ENCODE results near the gene CFAP43. TPM values are rescaled to one million over a fixed set of nuclear protein-coding genes. Genes with fewer than 3 reads are reported as not detected.

Gene CFAP43
- total RNA-seq, 4 donors from 2014 or later = 0.17 to 0.33 TPM; not detected in 2

DNA sequence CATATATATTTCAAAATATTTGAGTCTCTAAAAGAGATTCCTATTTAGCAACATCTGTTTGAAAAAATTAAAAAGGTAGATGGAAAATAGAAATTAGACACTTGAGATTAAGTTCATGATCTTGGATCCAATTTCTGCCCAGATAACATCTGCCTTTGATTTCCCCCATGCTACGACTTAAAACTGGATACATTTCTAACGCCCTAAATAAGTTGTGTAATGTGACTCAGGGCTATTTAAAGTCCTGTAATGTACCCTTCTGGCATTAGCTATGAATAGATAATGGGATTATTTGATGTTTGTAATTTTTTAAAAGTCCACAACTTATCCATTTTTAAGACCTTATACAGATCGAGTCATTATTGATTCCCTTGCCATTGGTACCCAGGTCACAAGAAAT is 23.4 kb downstream of the CFAP43 start:
- DNase-seq (ENCODE audit: extremely low spot score) = no peak
- Histone ChIP-seq H3K4me3 (no peak overlapping the region), H3K4me1 (no peaks in the 10 kb centered on the region), H3K27me3 (no peaks in the 10 kb centered on the region), H3K9me3 (no peaks in the 10 kb centered on the region), H3K36me3 (no peaks in the 10 kb centered on the region), H3K27ac (replicated peaks in 1 of 4) (no peak overlapping the region)
- intact Hi-C loops (cut with DNase I) = loop anchor here (5.0 kb wide), 2 partner anchors 161 to 321 kb away; no protein-coding TSS in a partner anchor
- no peak for TF ChIP-seq POLR2A (IDR thresholded peaks at IDR 0.05; ENCODE audit: low read depth)
- no peak for TF ChIP-seq POLR2AphosphoS5 (IDR thresholded peaks at IDR 0.05)
- no peak for TF ChIP-seq EP300 (IDR thresholded peaks at IDR 0.05)
- TF ChIP-seq, protein P1, sequence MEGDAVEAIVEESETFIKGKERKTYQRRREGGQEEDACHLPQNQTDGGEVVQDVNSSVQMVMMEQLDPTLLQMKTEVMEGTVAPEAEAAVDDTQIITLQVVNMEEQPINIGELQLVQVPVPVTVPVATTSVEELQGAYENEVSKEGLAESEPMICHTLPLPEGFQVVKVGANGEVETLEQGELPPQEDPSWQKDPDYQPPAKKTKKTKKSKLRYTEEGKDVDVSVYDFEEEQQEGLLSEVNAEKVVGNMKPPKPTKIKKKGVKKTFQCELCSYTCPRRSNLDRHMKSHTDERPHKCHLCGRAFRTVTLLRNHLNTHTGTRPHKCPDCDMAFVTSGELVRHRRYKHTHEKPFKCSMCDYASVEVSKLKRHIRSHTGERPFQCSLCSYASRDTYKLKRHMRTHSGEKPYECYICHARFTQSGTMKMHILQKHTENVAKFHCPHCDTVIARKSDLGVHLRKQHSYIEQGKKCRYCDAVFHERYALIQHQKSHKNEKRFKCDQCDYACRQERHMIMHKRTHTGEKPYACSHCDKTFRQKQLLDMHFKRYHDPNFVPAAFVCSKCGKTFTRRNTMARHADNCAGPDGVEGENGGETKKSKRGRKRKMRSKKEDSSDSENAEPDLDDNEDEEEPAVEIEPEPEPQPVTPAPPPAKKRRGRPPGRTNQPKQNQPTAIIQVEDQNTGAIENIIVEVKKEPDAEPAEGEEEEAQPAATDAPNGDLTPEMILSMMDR (IDR thresholded peaks at IDR 0.05) = no peak
- 58% methylated on average over 3 of the region's 3 CpGs for WGBS

DNA sequence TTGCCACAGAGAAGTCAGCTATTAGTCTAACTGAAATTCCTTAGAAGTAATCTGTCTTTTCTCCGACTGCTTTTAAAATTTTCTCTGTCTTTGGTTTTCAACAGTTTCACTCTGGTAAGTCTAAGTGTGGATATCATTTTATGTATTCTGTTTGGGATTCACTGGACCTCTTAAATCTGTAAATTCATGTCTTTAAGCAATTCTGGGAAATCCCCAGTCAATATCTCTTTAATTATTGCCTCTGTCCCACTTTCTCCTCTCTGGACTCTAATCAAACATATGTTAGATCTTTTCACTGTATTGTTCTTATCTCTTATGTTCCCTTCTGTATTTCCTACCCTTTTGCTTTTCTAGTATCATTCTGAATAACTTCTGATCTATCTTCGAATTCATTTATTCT is 29.9 kb downstream of the CFAP43 start:
- H3K27ac ChIP-seq (replicated peaks in 1 of 4) = no peak overlapping the region
- no peak overlapping the region for H3K4me3 ChIP-seq
- H3K4me1 ChIP-seq = no peaks in the 10 kb centered on the region
- H3K9me3 ChIP-seq = no peaks in the 10 kb centered on the region
- WGBS = 91% methylated on average over 2 of the region's 2 CpGs
- no peaks in the 10 kb centered on the region for H3K36me3 ChIP-seq
- DNase-seq (ENCODE audit: extremely low spot score) = no peak
- TF ChIP-seq POLR2A (IDR thresholded peaks at IDR 0.05; ENCODE audit: low read depth) = no peak
- TF ChIP-seq EP300 (IDR thresholded peaks at IDR 0.05) = no peak
- TF ChIP-seq, protein P1 (IDR thresholded peaks at IDR 0.05) = no peak
- TF ChIP-seq POLR2AphosphoS5 (IDR thresholded peaks at IDR 0.05) = no peak
- H3K27me3 ChIP-seq = no peaks in the 10 kb centered on the region
- intact Hi-C loops (cut with DNase I) = no loop called here

DNA sequence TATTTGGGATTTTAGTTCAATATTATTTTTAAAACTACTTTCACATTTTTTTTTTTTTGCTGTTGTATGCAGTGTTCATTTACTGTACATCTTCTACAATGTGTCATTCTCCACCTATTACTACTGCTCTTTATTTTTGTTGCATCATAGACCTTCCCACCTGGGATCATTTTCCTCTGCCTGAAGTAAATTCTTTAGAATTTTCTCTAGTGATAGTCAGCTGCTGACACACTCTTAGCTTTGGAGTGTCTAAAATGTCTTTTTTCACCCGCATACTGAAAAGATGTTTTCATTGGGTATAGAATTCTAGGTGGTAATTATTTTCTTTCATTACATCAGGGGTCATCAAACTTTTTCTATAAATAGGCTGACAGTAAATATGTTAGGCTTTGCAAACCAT is 30.5 kb downstream of the CFAP43 start:
- intact Hi-C loops (cut with DNase I) = no loop called here
- Histone ChIP-seq H3K27me3 (no peaks in the 10 kb centered on the region), H3K4me3 (no peak overlapping the region), H3K9me3 (no peaks in the 10 kb centered on the region), H3K36me3 (no peaks in the 10 kb centered on the region), H3K4me1 (no peaks in the 10 kb centered on the region), H3K27ac (replicated peaks in 1 of 4) (no peak overlapping the region)
- TF ChIP-seq EP300 (IDR thresholded peaks at IDR 0.05) (no peak), POLR2AphosphoS5 (IDR thresholded peaks at IDR 0.05) (no peak), POLR2A (IDR thresholded peaks at IDR 0.05; ENCODE audit: low read depth) (no peak)
- TF ChIP-seq, protein P1 (IDR thresholded peaks at IDR 0.05) = no peak
- 100% methylated on average over 1 of the region's 1 CpG for WGBS
- no peak for DNase-seq (ENCODE audit: extremely low spot score)

DNA sequence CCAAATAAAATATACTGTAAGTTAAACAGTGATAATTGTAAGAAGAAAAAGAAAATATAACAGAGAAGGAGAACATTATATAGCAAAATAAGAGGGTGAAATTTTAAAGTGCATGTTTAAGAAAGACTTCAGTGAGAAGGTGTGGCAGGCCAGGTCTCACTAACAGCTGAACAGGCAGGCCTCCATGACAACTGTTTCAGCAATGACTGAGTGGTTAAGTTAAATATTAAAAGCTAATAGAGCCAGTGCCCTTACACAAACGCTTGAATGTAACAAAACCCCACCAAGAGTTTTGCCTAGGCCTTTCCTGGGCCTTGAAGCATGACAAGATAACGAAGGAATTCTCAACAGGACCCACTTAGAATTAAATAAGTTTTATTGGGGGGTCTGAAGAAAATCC is 32.6 kb downstream of the CFAP43 start:
- intact Hi-C loops (cut with DNase I) = no loop called here
- TF ChIP-seq POLR2AphosphoS5 (IDR thresholded peaks at IDR 0.05) (no peak), EP300 (IDR thresholded peaks at IDR 0.05) (no peak), POLR2A (IDR thresholded peaks at IDR 0.05; ENCODE audit: low read depth) (no peak)
- TF ChIP-seq, protein P1 (IDR thresholded peaks at IDR 0.05) = no peak
- no peak overlapping the region for H3K27ac ChIP-seq (replicated peaks in 1 of 4)
- no peak for DNase-seq (ENCODE audit: extremely low spot score)
- H3K36me3 ChIP-seq = no peaks in the 10 kb centered on the region
- WGBS = 89% methylated on average over 2 of the region's 2 CpGs
- H3K4me3 ChIP-seq = no peak overlapping the region
- no peaks in the 10 kb centered on the region for H3K4me1 ChIP-seq
- no peaks in the 10 kb centered on the region for H3K9me3 ChIP-seq
- no peaks in the 10 kb centered on the region for H3K27me3 ChIP-seq

DNA sequence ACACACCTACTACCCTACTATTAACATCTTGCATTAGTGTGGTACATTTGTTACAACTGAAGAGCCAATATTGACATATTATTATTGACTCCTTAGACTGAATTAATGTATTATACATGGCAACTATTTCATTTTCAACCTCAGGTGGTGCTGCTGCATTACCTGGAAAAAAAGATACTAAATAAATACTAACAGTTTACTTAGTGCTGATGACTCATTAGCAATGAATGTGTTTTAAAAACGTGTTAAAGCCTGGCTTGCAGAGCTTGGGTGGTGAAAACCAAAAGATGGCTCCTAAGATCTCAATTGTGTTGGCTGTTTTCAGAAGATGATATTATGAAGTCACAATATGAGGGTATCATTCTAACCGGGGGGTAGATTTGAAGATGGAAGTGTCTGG is 34.8 kb downstream of the CFAP43 start:
- TF ChIP-seq EP300 (IDR thresholded peaks at IDR 0.05) (no peak), POLR2AphosphoS5 (IDR thresholded peaks at IDR 0.05) (no peak), POLR2A (IDR thresholded peaks at IDR 0.05; ENCODE audit: low read depth) (no peak)
- TF ChIP-seq, protein P1 (IDR thresholded peaks at IDR 0.05) = no peak
- H3K36me3 ChIP-seq = no peaks in the 10 kb centered on the region
- WGBS = 55% methylated on average over 2 of the region's 2 CpGs
- DNase-seq (ENCODE audit: extremely low spot score) = no peak
- H3K4me3 ChIP-seq = no peak overlapping the region
- H3K9me3 ChIP-seq = no peaks in the 10 kb centered on the region
- no peaks in the 10 kb centered on the region for H3K27me3 ChIP-seq
- no peaks in the 10 kb centered on the region for H3K4me1 ChIP-seq
- no peak overlapping the region for H3K27ac ChIP-seq (replicated peaks in 1 of 4)
- intact Hi-C loops (cut with DNase I) = no loop called here

Data from esophagus muscularis mucosa (tissue), 4 donors.